ENCODE measurements around the gene MYOM1. TPM values are rescaled to one million over a fixed set of nuclear protein-coding genes. Genes with fewer than 3 reads are reported as not detected.
"Not testable (repeated sequence)": the region's sequence is repeated elsewhere in the genome, so short reads cannot be mapped to it uniquely, and the experiment has no call there.

MYOM1 gene
- total RNA-seq, 2 donors from 2014 or later = 6.1 to 6.5 TPM

DNA sequence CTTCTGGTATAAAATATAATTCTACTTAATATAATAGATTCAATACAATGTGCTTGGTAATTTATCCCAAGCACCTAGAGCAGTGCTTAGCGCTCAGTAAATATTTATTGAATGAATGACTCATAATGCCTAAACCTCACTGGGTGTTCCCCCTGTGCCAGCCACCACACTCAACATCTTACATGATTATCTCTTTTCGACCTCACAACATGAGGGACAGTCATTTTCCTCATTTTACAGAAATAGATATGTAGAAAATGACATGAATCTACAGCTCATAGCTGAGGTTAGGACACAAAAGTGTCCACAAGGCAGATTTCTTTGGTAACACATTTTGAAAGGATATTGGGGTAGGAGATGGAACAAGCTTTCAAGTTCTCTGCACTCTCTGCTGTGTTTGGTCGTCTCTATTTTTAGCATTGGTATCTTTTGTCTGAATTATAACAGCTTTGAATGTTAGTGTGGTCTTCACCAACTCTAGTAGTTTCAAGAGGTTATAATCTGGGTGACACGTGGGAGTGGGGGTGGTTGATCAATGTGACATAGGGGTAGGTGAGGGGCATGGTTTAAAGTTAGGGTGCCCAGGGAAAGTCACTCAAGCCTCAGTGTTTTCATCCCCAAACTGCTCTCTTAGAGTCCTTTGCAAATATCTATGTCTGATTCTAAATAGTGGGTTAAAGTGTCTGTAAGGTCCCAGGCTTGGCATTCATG lies 9.8 kb downstream of the MYOM1 start:
- no peak overlapping the region for H3K27ac ChIP-seq

DNA sequence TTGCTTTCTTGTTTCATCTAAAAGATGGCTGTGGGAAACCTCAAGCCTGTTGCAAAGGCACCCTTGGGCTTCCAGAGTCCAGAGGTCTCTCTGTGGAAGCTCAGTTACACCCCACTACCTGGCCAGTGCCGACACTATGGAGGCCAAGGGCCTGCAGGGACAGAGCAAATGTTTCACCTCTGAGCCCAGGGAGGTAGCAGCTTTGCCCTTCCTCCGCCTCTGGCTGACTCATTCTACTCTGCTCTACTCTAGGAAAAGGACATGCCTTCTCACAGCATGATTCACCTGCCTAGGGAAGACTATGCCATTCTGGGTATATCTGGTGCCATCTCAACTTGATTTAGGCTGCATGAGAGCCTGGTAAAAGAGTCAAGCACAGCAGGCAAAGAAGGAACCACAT lies 12.2 kb downstream of the MYOM1 start:
- intact Hi-C loops (cut with DNase I) = no loop called here
- no peak overlapping the region for H3K27ac ChIP-seq
- no peaks in the 10 kb centered on the region for H3K27me3 ChIP-seq (replicated peaks; ENCODE audit: insufficient read depth)
- DNase-seq (ENCODE audit: low spot score) = no peak
- WGBS = 73% methylated on average over 2 of the region's 2 CpGs
- no peak overlapping the region for H3K4me3 ChIP-seq
- TF ChIP-seq POLR2AphosphoS5 (IDR thresholded peaks at IDR 0.05) = no peak
- no peak for TF ChIP-seq POLR2A (IDR thresholded peaks at IDR 0.05)
- TF ChIP-seq, protein P1, sequence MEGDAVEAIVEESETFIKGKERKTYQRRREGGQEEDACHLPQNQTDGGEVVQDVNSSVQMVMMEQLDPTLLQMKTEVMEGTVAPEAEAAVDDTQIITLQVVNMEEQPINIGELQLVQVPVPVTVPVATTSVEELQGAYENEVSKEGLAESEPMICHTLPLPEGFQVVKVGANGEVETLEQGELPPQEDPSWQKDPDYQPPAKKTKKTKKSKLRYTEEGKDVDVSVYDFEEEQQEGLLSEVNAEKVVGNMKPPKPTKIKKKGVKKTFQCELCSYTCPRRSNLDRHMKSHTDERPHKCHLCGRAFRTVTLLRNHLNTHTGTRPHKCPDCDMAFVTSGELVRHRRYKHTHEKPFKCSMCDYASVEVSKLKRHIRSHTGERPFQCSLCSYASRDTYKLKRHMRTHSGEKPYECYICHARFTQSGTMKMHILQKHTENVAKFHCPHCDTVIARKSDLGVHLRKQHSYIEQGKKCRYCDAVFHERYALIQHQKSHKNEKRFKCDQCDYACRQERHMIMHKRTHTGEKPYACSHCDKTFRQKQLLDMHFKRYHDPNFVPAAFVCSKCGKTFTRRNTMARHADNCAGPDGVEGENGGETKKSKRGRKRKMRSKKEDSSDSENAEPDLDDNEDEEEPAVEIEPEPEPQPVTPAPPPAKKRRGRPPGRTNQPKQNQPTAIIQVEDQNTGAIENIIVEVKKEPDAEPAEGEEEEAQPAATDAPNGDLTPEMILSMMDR (IDR thresholded peaks at IDR 0.05) = no peak
- H3K9me3 ChIP-seq = no peaks in the 10 kb centered on the region
- H3K4me1 ChIP-seq (replicated peaks) = no peaks in the 10 kb centered on the region
- H3K36me3 ChIP-seq = no peaks in the 10 kb centered on the region

More for the DNA sequence above, 9.8 kb downstream of the MYOM1 start:
- Histone ChIP-seq H3K4me1 (replicated peaks) (no peaks in the 10 kb centered on the region), H3K4me3 (no peak overlapping the region), H3K9me3 (no peaks in the 10 kb centered on the region), H3K36me3 (no peaks in the 10 kb centered on the region), H3K27me3 (replicated peaks; ENCODE audit: insufficient read depth) (no peaks in the 10 kb centered on the region)
- DNase-seq (ENCODE audit: low spot score) = no peak
- intact Hi-C loops (cut with DNase I) = no loop called here
- no peak for TF ChIP-seq POLR2AphosphoS5 (IDR thresholded peaks at IDR 0.05)
- TF ChIP-seq, protein P1 (IDR thresholded peaks at IDR 0.05) = no peak
- no peak for TF ChIP-seq POLR2A (IDR thresholded peaks at IDR 0.05)
- 88% methylated on average over 4 of the region's 4 CpGs for WGBS

DNA sequence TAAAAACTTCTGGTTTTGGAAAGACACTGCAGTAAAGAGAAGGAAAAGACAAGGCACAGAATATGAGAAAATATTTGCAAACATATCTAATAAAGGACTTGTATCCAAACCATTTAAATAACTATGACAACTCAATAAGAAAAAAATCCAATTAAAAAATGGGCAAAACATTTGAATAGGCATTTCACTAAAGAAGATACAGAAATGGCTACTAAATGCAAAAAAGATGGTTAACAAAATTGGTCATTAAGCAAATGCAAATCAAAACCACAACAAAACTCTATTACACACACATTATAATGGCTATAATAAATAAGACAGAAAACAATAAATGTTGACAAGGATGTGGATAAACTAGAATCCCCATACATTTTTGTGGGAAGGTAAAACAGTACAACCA lies 14.5 kb downstream of the MYOM1 start:
- no peak overlapping the region for H3K27ac ChIP-seq
- TF ChIP-seq, protein P1 (IDR thresholded peaks at IDR 0.05) = no peak
- TF ChIP-seq POLR2A (IDR thresholded peaks at IDR 0.05) (no peak), POLR2AphosphoS5 (IDR thresholded peaks at IDR 0.05) (no peak)
- H3K36me3 ChIP-seq = no peaks in the 10 kb centered on the region
- H3K4me3 ChIP-seq = no peak overlapping the region
- intact Hi-C loops (cut with DNase I) = no loop called here
- H3K27me3 ChIP-seq (replicated peaks; ENCODE audit: insufficient read depth) = no peaks in the 10 kb centered on the region
- H3K4me1 ChIP-seq (replicated peaks) = no peaks in the 10 kb centered on the region
- DNase-seq (ENCODE audit: low spot score) = no peak
- H3K9me3 ChIP-seq = no peaks in the 10 kb centered on the region

DNA sequence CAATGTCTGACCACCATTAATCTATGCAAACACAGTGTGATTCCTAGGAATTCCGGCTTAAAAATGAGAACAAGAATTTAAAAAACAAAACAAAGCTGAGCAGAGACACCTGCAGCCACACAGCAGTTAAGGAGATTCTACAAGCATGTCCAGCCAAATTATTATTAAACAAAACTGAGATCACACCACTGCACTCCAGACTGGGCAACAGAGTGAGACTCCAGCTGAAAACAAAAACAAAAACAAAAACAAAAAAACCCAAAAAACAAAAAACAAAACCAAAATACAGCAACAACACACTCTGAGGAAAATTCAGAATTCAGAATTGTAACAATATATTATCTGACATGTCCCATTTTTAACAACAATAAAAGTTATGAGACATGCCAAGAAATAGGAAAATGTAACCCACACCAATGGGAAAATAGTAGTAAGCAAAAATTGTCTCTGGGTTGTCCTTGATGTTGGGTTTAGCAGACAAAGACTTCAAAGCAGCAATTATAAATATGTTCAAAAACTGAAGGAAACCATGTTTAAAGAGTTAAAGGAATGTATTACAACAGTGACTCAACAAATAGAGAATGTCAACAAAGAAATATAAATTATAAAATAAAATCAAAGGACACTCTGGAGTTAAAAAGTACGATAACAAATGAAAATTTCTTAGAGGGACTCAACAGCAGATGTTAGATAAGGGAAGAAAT lies 19.7 kb downstream of the MYOM1 start:
- 46% methylated on average over 2 of the region's 2 CpGs for WGBS
- TF ChIP-seq POLR2A (IDR thresholded peaks at IDR 0.05) (no peak), POLR2AphosphoS5 (IDR thresholded peaks at IDR 0.05) (no peak)
- TF ChIP-seq, protein P1 (IDR thresholded peaks at IDR 0.05) = no peak
- intact Hi-C loops (cut with DNase I) = no loop called here

DNA sequence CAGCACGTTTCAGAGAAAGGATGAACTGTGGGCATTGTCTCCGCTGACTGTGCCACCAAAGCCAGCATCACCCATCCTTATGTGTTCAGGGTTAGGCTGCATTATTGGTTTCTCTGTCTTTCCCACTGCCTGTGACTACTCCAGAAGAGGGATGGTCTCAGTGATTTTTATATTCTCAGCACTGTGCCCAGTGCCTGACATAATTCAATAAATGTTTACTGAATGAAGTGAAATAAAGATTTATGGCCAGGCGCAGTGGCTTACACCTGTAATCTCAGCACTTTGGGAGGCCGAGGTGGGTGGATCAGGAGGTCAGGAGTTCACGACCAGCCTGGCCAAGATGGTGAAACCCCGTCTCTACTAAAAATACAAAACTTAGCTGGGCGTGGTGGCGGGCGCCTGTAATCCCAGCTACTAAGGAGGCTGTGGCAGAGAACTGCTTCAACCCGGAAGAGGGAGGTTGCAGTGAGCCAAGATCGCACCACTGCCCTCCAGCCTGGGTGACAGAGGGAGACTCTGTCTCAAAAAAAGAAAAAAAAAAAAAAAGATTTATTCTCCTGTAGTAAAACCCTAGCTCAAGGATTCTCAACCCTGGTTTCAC lies 21.4 kb downstream of the MYOM1 start:
- H3K27me3 ChIP-seq (replicated peaks; ENCODE audit: insufficient read depth); intact Hi-C loops (cut with DNase I); H3K36me3 ChIP-seq; H3K9me3 ChIP-seq; H3K27ac ChIP-seq; DNase-seq (ENCODE audit: low spot score); H3K4me1 ChIP-seq (replicated peaks); H3K4me3 ChIP-seq: not testable (repeated sequence)
- 90% methylated on average over 11 of the region's 11 CpGs for WGBS

More for the DNA sequence above, 19.7 kb downstream of the MYOM1 start:
- Histone ChIP-seq H3K36me3 (no peaks in the 10 kb centered on the region), H3K4me1 (replicated peaks) (no peaks in the 10 kb centered on the region), H3K4me3 (no peak overlapping the region), H3K27me3 (replicated peaks; ENCODE audit: insufficient read depth) (no peaks in the 10 kb centered on the region), H3K9me3 (no peaks in the 10 kb centered on the region), H3K27ac (no peak overlapping the region)
- DNase-seq (ENCODE audit: low spot score) = no peak
